Measurements from ENCODE around the gene HIF1AN.
A peak's percentile ranks its signal among the peaks of the same experiment; 100 is the strongest.

HIF1AN gene

DNA sequence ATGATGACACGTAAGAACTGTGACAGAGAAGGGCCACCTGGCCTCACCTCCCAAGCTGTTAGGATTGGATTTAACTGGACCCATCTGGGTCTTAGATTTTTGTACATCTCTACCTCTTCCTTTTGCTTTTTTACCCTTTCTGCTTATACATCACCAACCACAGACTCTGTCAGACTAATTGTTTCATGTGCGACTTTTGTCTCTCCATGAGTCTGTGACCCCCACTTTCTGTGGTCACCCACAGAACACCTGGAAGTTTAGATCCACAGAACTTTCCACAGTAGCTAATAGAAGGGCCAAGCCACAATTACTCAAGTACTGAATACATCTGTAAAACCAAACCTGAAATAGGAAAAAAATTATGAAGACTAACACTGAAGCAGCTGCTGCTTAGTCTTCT is 39.2 kb upstream of the HIF1AN start:
- no CpG with 5 or more reads among the region's 2 CpGs for WGBS, 2 donors (ENCODE audit: extremely low coverage in 2 of 2, insufficient read length in 2 of 2, insufficient replicate concordance in 1 of 2)
- Histone ChIP-seq H2AFZ (ENCODE audit: low read length) (no peak overlapping the region), H3K79me1 (ENCODE audit: low read depth, low read length) (no peaks in the 10 kb centered on the region)

DNA sequence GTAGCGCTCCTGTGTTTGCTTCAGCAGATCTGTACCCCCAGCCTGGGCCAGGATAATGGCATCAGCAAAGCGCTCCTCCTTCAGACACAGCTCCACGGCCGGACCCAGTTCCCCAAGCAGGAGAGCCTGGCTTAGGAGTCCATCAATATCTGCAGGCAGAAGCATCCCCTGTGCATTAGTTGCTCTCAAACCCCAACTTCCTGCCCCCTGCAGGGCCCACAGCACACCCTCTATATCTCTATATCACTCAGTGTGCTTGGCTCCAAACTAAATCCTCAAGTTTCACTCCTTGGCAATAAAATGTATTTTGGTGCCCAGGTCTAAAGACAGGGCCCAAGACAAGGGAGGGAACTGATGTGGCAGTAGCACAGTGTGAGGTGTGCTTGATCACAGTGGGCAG is 37.7 kb upstream of the HIF1AN start:
- H2BK120ac ChIP-seq (ENCODE audit: low read depth, low read length), result no peak overlapping the region
- no CpG with 5 or more reads among the region's 4 CpGs for WGBS, 2 donors (ENCODE audit: extremely low coverage in 2 of 2, insufficient read length in 2 of 2, insufficient replicate concordance in 1 of 2)

More for the DNA sequence above, 39.2 kb upstream of the HIF1AN start:
- H3K9me3 ChIP-seq (replicated peaks in 1 of 2; ENCODE audit: control insufficient read depth in 2 of 2, insufficient read depth in 1 of 2, low read depth in 1 of 2, low read length in 2 of 2), result peaks cover 0 to 2% of the 10 kb centered on the region in 2 donors
- H2BK5ac ChIP-seq (ENCODE audit: low read length), result no peak overlapping the region
- no peak overlapping the region for H3K18ac ChIP-seq (ENCODE audit: low read length)
- no peak overlapping the region for H2AK5ac ChIP-seq (ENCODE audit: low read depth, low read length)
- peaks cover 0 to 5% of the 10 kb centered on the region in 2 donors for H3K4me1 ChIP-seq (ENCODE audit: control insufficient read depth in 2 of 2, insufficient read depth in 1 of 2, low read depth in 1 of 2, low read length in 2 of 2)
- no peak overlapping the region for H4K91ac ChIP-seq (ENCODE audit: low read depth, low read length, poor library complexity)
- no peak overlapping the region for H3K4ac ChIP-seq (ENCODE audit: low read length)
- no peak overlapping the region for H3K4me3 ChIP-seq (ENCODE audit: low read length in 2 of 2)
- no peak overlapping the region for H4K8ac ChIP-seq (ENCODE audit: low read depth, low read length)
- H2BK12ac ChIP-seq (ENCODE audit: low read length), result no peak overlapping the region
- H2BK120ac ChIP-seq (ENCODE audit: low read depth, low read length), result no peak overlapping the region
- no peak overlapping the region for H3K14ac ChIP-seq (ENCODE audit: low read length)
- H2BK15ac ChIP-seq (ENCODE audit: low read length), result no peak overlapping the region
- H3K27me3 ChIP-seq (ENCODE audit: control insufficient read depth in 3 of 3, insufficient read depth in 3 of 3, low read depth in 1 of 3, low read length in 3 of 3), result peaks cover 0 to 34% (median 0%) of the 10 kb centered on the region in 3 experiments
- H3K9ac ChIP-seq (ENCODE audit: low read depth, low read length, poor library complexity), result no peak overlapping the region
- H3K23ac ChIP-seq (ENCODE audit: low read depth, low read length, poor library complexity), result no peak overlapping the region
- H3K27ac ChIP-seq (replicated peaks; ENCODE audit: low read length), result no peak overlapping the region
- H3K36me3 ChIP-seq (replicated peaks in 1 of 2; ENCODE audit: control insufficient read depth in 2 of 2, insufficient read depth in 2 of 2, low read length in 2 of 2), result peaks cover 22 to 66% of the 10 kb centered on the region in 2 donors
- DNase-seq (ENCODE audit: low spot score), result no peak
- H3K4me2 ChIP-seq (ENCODE audit: insufficient read depth, low read length, poor library complexity, severe bottlenecking), result no peak overlapping the region

DNA sequence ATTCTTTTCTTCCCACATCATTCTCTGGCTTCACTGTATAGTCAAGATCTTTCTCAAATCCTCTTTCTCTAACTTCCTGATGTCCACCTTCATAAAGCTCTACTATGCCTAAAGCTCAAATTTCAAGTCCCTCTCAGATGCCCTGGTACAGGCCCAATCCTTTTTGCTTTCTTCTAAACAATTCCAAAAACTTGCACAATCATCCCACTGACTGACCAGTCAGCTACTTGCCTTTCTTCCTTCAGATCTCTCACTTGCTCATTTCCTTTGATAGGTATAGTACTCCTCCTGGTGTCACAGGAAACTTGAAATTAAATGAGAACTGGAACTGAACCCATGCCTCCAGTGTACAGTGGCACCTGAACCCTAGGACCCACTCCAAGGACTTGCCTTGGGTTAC is 34.3 kb upstream of the HIF1AN start:
- no peak overlapping the region for H3K4me3 ChIP-seq (ENCODE audit: low read length in 2 of 2)
- no peaks in the 10 kb centered on the region for H3K79me1 ChIP-seq (ENCODE audit: low read depth, low read length)
- no peak overlapping the region for H3K27ac ChIP-seq (replicated peaks; ENCODE audit: low read length)
- no peak overlapping the region for H3K4ac ChIP-seq (ENCODE audit: low read length)
- H3K36me3 ChIP-seq (replicated peaks in 1 of 2; ENCODE audit: control insufficient read depth in 2 of 2, insufficient read depth in 2 of 2, low read length in 2 of 2), result peaks cover 17 to 60% of the 10 kb centered on the region in 2 donors
- H3K23ac ChIP-seq (ENCODE audit: low read depth, low read length, poor library complexity), result no peak overlapping the region
- no peak for DNase-seq (ENCODE audit: low spot score)
- H2BK12ac ChIP-seq (ENCODE audit: low read length), result no peak overlapping the region
- no peak overlapping the region for H2BK15ac ChIP-seq (ENCODE audit: low read length)
- no peak overlapping the region for H4K8ac ChIP-seq (ENCODE audit: low read depth, low read length)
- no peak overlapping the region for H4K91ac ChIP-seq (ENCODE audit: low read depth, low read length, poor library complexity)
- H3K9me3 ChIP-seq (replicated peaks in 1 of 2; ENCODE audit: control insufficient read depth in 2 of 2, insufficient read depth in 1 of 2, low read depth in 1 of 2, low read length in 2 of 2), result no peaks in the 10 kb centered on the region
- no peak overlapping the region for H2BK120ac ChIP-seq (ENCODE audit: low read depth, low read length)
- H2BK5ac ChIP-seq (ENCODE audit: low read length), result no peak overlapping the region
- peaks cover 9 to 27% of the 10 kb centered on the region in 2 donors for H3K4me1 ChIP-seq (ENCODE audit: control insufficient read depth in 2 of 2, insufficient read depth in 1 of 2, low read depth in 1 of 2, low read length in 2 of 2)
- H3K14ac ChIP-seq (ENCODE audit: low read length), result no peak overlapping the region
- H2AK5ac ChIP-seq (ENCODE audit: low read depth, low read length), result no peak overlapping the region
- peaks cover 0 to 16% (median 0%) of the 10 kb centered on the region in 3 experiments for H3K27me3 ChIP-seq (ENCODE audit: control insufficient read depth in 3 of 3, insufficient read depth in 3 of 3, low read depth in 1 of 3, low read length in 3 of 3)
- no peak overlapping the region for H3K9ac ChIP-seq (ENCODE audit: low read depth, low read length, poor library complexity)
- no peak overlapping the region for H3K18ac ChIP-seq (ENCODE audit: low read length)
- H3K4me2 ChIP-seq (ENCODE audit: insufficient read depth, low read length, poor library complexity, severe bottlenecking), result no peak overlapping the region
- no peak overlapping the region for H2AFZ ChIP-seq (ENCODE audit: low read length)

More for the DNA sequence above, 37.7 kb upstream of the HIF1AN start:
- H3K4me2 ChIP-seq (ENCODE audit: insufficient read depth, low read length, poor library complexity, severe bottlenecking), result no peak overlapping the region
- H4K91ac ChIP-seq (ENCODE audit: low read depth, low read length, poor library complexity), result no peak overlapping the region
- DNase-seq (ENCODE audit: low spot score), result no peak
- H3K79me1 ChIP-seq (ENCODE audit: low read depth, low read length), result no peaks in the 10 kb centered on the region
- peaks cover 7 to 8% of the 10 kb centered on the region in 2 donors for H3K4me1 ChIP-seq (ENCODE audit: control insufficient read depth in 2 of 2, insufficient read depth in 1 of 2, low read depth in 1 of 2, low read length in 2 of 2)
- H3K4ac ChIP-seq (ENCODE audit: low read length), result no peak overlapping the region
- H3K23ac ChIP-seq (ENCODE audit: low read depth, low read length, poor library complexity), result peak overlapping the region; percentile 14
- no peak overlapping the region for H4K8ac ChIP-seq (ENCODE audit: low read depth, low read length)
- H3K27ac ChIP-seq (replicated peaks; ENCODE audit: low read length), result no peak overlapping the region
- H3K18ac ChIP-seq (ENCODE audit: low read length), result no peak overlapping the region
- no peaks in the 10 kb centered on the region for H3K9me3 ChIP-seq (replicated peaks in 1 of 2; ENCODE audit: control insufficient read depth in 2 of 2, insufficient read depth in 1 of 2, low read depth in 1 of 2, low read length in 2 of 2)
- H3K27me3 ChIP-seq (ENCODE audit: control insufficient read depth in 3 of 3, insufficient read depth in 3 of 3, low read depth in 1 of 3, low read length in 3 of 3), result peaks cover 0 to 34% (median 0%) of the 10 kb centered on the region in 3 experiments
- H2BK5ac ChIP-seq (ENCODE audit: low read length), result no peak overlapping the region
- no peak overlapping the region for H3K9ac ChIP-seq (ENCODE audit: low read depth, low read length, poor library complexity)
- H3K4me3 ChIP-seq (ENCODE audit: low read length in 2 of 2), result no peak overlapping the region
- no peak overlapping the region for H2AK5ac ChIP-seq (ENCODE audit: low read depth, low read length)
- H2BK15ac ChIP-seq (ENCODE audit: low read length), result no peak overlapping the region
- H3K36me3 ChIP-seq (replicated peaks in 1 of 2; ENCODE audit: control insufficient read depth in 2 of 2, insufficient read depth in 2 of 2, low read length in 2 of 2), result peaks cover 21 to 62% of the 10 kb centered on the region in 2 donors
- no peak overlapping the region for H2BK12ac ChIP-seq (ENCODE audit: low read length)
- no peak overlapping the region for H3K14ac ChIP-seq (ENCODE audit: low read length)
- no peak overlapping the region for H2AFZ ChIP-seq (ENCODE audit: low read length)

DNA sequence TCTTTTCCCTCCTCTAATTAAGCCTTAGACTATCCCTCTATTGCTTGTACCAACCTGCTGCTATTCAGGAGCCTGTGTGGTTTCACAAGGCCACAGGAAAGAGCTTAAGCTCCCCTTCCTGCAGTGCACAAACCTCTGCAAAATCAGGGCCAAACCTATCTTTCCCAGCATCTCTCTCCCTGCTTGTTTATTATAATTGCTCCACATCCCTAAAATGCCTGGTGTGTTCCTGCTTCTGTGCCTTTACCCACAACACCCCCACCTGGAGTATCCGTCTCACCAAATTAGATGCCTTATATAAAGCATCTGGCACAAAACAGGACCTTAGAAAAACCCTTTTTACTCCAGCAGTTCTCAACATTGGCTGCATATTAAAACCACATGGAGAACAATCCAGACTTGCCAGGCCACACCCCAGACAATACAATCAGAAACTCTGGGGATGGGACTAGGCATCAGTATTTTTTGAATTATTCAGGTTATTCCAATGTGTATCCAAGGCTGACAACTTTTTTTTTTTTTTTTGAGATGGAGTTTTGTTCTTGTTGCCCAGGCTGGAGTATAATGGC is 32.7 kb upstream of the HIF1AN start:
- no peak overlapping the region for H4K91ac ChIP-seq (ENCODE audit: low read depth, low read length, poor library complexity)
- peaks cover 0 to 7% (median 0%) of the 10 kb centered on the region in 3 experiments for H3K27me3 ChIP-seq (ENCODE audit: control insufficient read depth in 3 of 3, insufficient read depth in 3 of 3, low read depth in 1 of 3, low read length in 3 of 3)
- H3K18ac ChIP-seq (ENCODE audit: low read length), result no peak overlapping the region
- no peak overlapping the region for H2BK120ac ChIP-seq (ENCODE audit: low read depth, low read length)
- H2BK12ac ChIP-seq (ENCODE audit: low read length), result no peak overlapping the region
- H3K9ac ChIP-seq (ENCODE audit: low read depth, low read length, poor library complexity), result no peak overlapping the region
- H2AK5ac ChIP-seq (ENCODE audit: low read depth, low read length), result no peak overlapping the region
- H3K23ac ChIP-seq (ENCODE audit: low read depth, low read length, poor library complexity), result no peak overlapping the region
- no peaks in the 10 kb centered on the region for H3K79me1 ChIP-seq (ENCODE audit: low read depth, low read length)
- H4K8ac ChIP-seq (ENCODE audit: low read depth, low read length), result no peak overlapping the region
- no peak overlapping the region for H2BK15ac ChIP-seq (ENCODE audit: low read length)
- no CpG with 5 or more reads among the region's 1 CpG for WGBS, 2 donors (ENCODE audit: extremely low coverage in 2 of 2, insufficient read length in 2 of 2, insufficient replicate concordance in 1 of 2)
- peaks cover 9 to 27% of the 10 kb centered on the region in 2 donors for H3K4me1 ChIP-seq (ENCODE audit: control insufficient read depth in 2 of 2, insufficient read depth in 1 of 2, low read depth in 1 of 2, low read length in 2 of 2)
- H2AFZ ChIP-seq (ENCODE audit: low read length), result no peak overlapping the region
- no peak overlapping the region for H3K27ac ChIP-seq (replicated peaks; ENCODE audit: low read length)
- no peak overlapping the region for H3K4me3 ChIP-seq (ENCODE audit: low read length in 2 of 2)
- H3K4ac ChIP-seq (ENCODE audit: low read length), result no peak overlapping the region
- H3K36me3 ChIP-seq (replicated peaks in 1 of 2; ENCODE audit: control insufficient read depth in 2 of 2, insufficient read depth in 2 of 2, low read length in 2 of 2), result peaks cover 11 to 58% of the 10 kb centered on the region in 2 donors
- no peak for DNase-seq (ENCODE audit: low spot score)
- no peak overlapping the region for H3K14ac ChIP-seq (ENCODE audit: low read length)
- no peak overlapping the region for H3K4me2 ChIP-seq (ENCODE audit: insufficient read depth, low read length, poor library complexity, severe bottlenecking)
- no peak overlapping the region for H2BK5ac ChIP-seq (ENCODE audit: low read length)
- no peaks in the 10 kb centered on the region for H3K9me3 ChIP-seq (replicated peaks in 1 of 2; ENCODE audit: control insufficient read depth in 2 of 2, insufficient read depth in 1 of 2, low read depth in 1 of 2, low read length in 2 of 2)

Measured in neuronal stem cell (in vitro differentiated cells).